Loucy (cell line): ENCODE results near the gene LTBP1.

Experiments used
- EZH2phosphoT487 ChIP-seq: fragments of 200-600 bp; IDR thresholded peaks from 2 replicates; pipeline ENCODE4 v1.6.1; 2018; ENCODE audit warnings: antibody characterized with exemption, mild to moderate bottlenecking, moderate library complexity, borderline replicate concordance
- TF ChIP-seq, protein P1 (sequence below): fragments of 200-600 bp; sonication (generic); conservative IDR thresholded peaks from 2 replicates; pipeline ENCODE4 v1.5.1; 2014; ENCODE audit warnings: mild to moderate bottlenecking, antibody characterized with exemption, low read length

DNA sequence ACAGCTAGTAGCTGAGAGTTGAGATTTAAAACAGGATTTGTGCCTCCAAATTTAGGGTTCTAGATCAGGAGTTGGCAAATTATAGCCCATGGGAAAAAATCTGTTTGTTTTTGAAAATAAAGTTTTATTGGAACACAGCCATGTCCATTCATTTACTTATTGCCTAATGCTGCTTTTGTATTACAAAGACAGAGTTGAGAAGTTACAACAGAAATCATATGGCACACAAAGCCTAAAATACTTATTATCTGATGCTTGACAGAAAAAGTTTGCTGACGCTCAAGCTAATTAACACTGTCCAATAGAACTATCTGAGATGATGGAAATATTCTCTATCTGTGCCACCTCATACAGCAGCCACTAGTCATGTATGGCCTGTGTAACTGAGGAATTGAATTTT lies 300.6 kb downstream of the LTBP1 start:
- TF ChIP-seq, protein P1, sequence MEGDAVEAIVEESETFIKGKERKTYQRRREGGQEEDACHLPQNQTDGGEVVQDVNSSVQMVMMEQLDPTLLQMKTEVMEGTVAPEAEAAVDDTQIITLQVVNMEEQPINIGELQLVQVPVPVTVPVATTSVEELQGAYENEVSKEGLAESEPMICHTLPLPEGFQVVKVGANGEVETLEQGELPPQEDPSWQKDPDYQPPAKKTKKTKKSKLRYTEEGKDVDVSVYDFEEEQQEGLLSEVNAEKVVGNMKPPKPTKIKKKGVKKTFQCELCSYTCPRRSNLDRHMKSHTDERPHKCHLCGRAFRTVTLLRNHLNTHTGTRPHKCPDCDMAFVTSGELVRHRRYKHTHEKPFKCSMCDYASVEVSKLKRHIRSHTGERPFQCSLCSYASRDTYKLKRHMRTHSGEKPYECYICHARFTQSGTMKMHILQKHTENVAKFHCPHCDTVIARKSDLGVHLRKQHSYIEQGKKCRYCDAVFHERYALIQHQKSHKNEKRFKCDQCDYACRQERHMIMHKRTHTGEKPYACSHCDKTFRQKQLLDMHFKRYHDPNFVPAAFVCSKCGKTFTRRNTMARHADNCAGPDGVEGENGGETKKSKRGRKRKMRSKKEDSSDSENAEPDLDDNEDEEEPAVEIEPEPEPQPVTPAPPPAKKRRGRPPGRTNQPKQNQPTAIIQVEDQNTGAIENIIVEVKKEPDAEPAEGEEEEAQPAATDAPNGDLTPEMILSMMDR = no peak
- no peak for TF ChIP-seq EZH2phosphoT487
